ENCODE results near the gene BPIFB1.

DNA sequence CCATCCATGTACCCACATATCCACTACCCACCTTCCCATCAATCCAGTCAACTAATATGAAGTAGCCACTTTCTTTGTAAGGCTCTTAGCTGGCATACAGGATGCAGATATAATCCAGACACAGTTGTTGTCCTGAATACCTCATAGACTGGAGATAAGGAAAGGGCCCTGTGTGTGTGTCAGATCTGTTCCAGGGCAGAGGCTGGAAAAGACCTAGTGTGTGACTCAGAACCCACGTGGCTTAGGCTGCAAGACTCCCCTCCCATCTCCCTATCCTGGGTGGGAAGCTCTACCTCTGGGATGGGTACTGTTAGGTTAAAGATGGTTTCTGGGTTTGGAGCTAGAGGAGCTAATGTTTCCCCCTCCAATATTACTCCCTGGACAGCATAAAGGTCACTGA lies 43.6 kb upstream of the BPIFB1 start:
- TF ChIP-seq, protein P1, sequence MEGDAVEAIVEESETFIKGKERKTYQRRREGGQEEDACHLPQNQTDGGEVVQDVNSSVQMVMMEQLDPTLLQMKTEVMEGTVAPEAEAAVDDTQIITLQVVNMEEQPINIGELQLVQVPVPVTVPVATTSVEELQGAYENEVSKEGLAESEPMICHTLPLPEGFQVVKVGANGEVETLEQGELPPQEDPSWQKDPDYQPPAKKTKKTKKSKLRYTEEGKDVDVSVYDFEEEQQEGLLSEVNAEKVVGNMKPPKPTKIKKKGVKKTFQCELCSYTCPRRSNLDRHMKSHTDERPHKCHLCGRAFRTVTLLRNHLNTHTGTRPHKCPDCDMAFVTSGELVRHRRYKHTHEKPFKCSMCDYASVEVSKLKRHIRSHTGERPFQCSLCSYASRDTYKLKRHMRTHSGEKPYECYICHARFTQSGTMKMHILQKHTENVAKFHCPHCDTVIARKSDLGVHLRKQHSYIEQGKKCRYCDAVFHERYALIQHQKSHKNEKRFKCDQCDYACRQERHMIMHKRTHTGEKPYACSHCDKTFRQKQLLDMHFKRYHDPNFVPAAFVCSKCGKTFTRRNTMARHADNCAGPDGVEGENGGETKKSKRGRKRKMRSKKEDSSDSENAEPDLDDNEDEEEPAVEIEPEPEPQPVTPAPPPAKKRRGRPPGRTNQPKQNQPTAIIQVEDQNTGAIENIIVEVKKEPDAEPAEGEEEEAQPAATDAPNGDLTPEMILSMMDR (IDR thresholded peaks at IDR 0.05; ENCODE audit: insufficient read depth, low read length, poor library complexity, severe bottlenecking) = no peak
- no peak for TF ChIP-seq EZH2phosphoT487 (conservative IDR thresholded peaks at IDR 0.05; ENCODE audit: low read length)
